Stimulated activated CD8-positive, alpha-beta memory T cell treated with anti-CD3 and anti-CD28 coated beads, Interleukin-7, amount 100 ng/mL, for 1 hour (primary cell): Measurements from ENCODE around the gene CCDC149.

ENCODE experiments used
- DNase-seq, 2 donors: peaks; one replicate each; pipeline ENCODE4 v3.0.0-alpha.2; 2020; ENCODE audit warnings: low read depth in 2 of 2

Gene CCDC149

DNA sequence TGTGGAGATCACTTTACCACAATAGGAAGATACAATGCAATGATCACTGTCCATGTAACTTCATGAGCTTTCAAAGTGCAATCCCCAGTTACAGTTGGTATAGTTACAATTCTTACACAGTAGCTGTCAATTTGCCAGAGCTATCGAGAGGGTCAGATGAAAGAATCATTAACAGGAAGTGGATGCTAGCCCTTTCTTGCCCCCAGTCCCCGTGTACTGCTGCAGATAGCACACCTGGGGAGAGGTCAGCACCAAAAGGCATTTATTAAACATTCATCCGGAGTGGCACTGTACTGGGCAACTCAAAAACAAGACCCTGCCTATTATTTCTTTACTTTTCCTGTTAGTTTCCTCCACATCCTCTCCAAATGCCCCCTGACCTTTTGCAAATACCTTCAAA, 69.7 kb downstream of the CCDC149 start:
- DNase-seq, result no peak

DNA sequence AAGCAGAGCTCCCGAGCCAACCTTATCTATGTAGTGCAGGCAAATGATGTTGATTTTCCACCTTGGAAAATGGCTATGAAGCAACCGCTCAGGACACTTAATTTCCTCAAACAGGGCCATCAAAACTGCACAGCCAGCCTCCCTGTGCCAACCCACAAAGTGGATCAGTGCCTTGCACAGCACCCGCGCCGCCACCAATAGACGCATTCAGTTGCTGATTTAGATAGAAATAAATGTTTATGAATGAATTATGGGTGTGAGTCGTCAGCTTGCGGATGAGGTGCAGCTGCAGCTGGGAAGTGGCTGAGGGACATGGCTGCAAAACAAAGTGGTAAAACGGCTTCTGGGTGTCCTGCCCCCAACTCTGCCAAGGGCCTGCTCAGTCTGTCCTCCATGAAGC, 70.5 kb downstream of the CCDC149 start:
- no peak for DNase-seq

DNA sequence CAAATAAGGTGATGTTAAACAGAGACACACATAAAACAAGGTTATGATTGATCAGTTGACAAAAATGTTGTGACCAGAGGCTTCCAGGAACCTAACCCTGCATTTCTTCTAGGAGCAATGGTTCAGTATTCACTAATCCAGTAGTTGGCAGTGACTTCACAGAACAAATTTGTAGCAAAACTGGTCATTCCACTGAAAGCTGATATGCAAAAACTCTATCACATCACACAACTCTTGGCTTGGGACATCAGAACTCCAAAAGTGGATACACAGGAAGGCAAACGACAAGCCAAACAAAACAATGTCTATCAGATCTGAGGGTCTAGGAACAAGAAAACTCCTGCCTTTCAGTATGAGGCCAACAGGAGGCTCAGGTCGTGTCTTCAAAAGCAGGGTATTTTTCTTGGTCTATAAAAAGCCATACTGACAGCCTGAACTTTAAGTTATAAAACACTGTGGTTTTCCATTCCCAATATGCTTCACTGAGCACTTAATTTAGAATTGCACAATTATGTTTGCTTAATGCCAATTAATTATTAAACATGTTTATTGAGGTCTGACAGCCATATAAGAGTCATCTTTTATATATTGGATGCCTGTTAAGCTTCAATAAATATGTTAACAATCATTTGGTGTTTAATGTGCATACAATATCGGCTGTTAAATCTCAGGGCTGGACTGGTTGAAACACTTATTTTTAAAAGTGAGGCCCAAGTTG, 71.9 kb downstream of the CCDC149 start:
- DNase-seq, result no peak

GRCh38 chr4:24840362-24840761, 72.5 kb downstream of the CCDC149 start:
- DNase-seq, result no peak

GRCh38 chr4:24837781-24838180, 75.1 kb downstream of the CCDC149 start:
- no peak for DNase-seq

DNA sequence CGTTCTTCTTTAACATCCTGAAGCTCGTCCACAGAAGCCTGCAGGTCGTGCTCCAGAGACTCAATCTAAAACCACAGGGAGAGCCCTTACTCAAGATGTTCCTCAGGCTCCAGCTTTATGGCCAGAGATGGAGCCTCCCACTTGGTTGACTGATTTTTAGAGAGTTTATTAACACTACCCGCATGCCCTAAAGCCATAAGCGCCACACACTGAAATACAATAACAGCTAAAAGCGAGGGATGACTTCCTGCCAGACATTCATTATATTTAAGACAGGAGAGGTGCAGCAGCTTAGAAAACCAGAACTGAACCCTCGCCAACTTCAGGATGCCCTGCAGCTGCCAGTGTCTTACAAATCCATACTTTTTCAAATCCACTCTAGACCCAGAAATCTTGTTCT, 75.5 kb downstream of the CCDC149 start:
- DNase-seq, result no peak

DNA sequence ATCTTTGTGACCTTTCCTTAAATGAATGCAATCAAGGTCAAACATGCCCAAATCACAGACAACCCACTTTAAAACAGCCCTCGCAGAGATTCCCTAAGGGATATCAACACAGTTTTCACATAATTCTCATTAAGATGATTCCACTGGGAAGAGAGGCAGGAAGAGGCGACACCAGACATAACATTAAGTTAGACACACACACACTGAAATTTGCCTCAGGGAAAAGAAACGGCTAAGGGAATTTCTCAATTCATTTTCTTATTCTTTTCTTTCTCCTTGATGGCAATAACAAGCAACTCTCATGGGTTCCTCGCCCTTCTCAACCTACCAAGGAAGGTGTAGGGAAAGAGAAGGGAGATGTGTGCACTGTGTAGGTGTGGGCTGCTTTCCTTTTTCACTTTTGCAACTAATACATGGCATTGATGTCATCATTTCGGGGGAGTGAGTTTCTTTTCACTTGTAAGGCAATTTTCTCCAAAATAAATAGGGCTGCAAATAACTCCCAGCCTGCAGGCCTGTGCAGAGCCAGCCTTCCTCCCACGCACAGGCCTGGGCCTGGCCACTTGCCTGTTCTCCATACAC, 76.1 kb downstream of the CCDC149 start:
- DNase-seq, result no peak

DNA sequence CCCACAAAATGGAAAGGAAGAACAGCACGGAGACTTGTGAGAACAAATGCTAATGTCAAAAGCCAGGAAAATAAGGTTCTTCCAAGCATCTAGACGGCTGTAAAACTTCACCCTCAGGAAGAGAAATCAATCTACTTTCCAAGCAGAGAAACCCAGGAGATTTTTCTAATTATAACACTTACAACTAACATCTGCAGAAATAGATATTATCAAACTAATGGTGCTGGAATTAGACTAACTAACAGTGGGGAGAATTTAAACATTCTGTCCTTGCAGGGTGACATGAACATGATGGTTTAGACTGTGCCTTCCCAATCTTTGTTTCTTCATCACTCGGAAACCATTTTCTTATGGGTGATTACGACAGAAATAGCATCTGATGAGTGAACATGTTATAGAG, 77.1 kb downstream of the CCDC149 start:
- no peak for DNase-seq

DNA sequence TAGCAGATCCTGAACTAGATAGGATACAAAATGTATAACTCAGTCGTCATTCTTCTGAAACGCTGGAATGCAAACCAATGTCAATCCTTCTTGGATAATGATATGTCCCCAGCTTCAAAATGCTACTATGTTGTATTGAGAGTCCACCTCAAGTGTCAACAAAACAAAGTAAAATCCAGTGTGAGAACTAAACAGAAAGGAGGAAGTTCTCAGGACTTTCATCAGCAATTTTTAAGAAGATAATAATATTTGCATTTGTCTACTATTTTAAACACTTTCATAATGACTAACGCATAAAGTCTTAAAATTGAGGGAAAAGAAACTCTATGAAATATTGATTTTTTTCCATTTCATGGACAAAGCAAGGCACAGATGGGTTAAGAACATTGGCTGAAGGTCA, 81.2 kb downstream of the CCDC149 start:
- DNase-seq, result no peak

- no peak for DNase-seq
Measured at GRCh38 chr4:24824720-24825119, 88.1 kb downstream of the CCDC149 start.

- DNase-seq, result no peak
Measured at GRCh38 chr4:24820541-24820940, 92.3 kb downstream of the CCDC149 start.

GRCh38 chr4:24816797-24817196, 96.0 kb downstream of the CCDC149 start:
- no peak for DNase-seq

- DNase-seq, result no peak
Measured at GRCh38 chr4:24813732-24814131, 99.1 kb downstream of the CCDC149 start.

DNA sequence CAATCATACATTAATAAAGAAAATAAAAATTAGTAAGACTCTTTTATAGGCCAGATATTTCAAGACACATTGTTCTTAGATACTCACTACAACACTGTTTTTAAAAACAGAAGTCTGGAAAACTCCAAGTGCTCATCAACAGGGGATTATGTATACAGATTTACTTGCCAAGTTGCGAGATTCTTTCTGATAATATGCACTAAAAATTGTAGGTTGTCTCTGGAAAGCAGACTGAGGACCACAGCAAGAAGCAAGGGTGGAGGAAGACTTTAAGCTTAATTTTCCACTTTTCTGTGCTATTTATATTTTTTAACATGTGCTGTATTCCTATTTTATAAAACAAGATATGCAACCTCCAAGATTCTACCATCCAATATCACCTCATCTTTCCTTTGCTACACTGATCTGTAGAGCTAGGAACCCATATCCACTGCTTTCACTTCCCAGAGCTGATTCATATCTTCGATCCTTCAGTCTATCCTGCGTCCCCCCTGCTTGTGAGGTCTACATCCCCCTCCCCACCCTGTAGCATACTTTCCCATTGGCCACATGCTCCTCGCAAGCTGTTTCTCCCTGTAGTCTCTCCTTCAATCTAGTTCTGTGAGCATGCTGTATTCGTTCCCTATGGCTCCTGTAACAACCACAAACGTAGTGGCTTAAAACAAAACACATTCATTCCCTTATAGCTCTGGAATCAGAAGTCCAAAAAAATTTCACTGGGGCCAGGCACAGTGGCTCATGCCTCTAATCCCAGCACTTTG, 101.8 kb downstream of the CCDC149 start:
- DNase-seq, result no peak

- no peak for DNase-seq
Measured at GRCh38 chr4:24809815-24810405, 102.9 kb downstream of the CCDC149 start.

- no peak for DNase-seq
Measured at GRCh38 chr4:24809376-24809775, 103.5 kb downstream of the CCDC149 start.

- no peak for DNase-seq
Measured at GRCh38 chr4:24808955-24809354, 103.9 kb downstream of the CCDC149 start.

DNA sequence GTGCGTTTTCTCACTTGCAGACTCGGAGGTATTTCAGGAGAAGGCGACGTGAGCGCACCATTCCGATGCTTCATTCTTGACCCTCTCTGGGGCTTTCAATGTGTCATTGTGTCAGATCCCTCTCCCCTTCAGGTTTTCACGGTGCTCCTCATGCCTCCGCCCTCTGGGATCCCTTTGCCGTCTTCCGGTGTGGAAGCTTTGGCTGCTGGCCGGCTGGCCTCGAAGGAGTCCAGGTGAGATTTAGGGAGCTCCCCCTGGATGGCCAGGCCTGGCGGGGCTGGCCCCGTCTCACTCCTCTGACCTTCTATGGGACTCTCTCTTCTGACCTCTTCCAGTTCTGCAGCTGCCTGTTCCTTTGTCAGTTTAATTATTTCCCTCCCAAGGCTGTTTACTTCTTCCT, 104.6 kb downstream of the CCDC149 start:
- DNase-seq, result no peak

DNA sequence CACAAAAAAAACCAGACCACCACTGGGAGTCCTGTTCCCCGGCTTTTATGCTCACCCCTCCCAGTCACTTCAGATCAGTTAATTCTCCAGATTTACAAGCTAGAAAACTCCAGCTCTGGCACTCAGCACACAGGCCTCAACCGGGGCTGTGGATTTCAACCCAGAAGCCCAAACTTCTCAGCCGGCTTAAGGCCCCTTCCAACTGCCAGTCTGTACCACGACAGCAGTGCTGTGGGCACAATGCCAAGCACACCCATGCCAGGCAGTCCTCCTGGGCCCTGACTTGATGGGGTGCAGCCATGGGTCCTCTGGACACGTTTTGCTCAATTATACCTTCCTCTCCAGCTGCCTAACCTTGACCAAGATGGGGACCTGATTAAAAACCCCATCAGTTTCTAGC, 105.2 kb downstream of the CCDC149 start:
- no peak for DNase-seq

GRCh38 chr4:24806206-24806990, 106.4 kb downstream of the CCDC149 start:
- no peak for DNase-seq

- DNase-seq, result no peak
Measured at GRCh38 chr4:24805566-24805965, 107.3 kb downstream of the CCDC149 start.

DNA sequence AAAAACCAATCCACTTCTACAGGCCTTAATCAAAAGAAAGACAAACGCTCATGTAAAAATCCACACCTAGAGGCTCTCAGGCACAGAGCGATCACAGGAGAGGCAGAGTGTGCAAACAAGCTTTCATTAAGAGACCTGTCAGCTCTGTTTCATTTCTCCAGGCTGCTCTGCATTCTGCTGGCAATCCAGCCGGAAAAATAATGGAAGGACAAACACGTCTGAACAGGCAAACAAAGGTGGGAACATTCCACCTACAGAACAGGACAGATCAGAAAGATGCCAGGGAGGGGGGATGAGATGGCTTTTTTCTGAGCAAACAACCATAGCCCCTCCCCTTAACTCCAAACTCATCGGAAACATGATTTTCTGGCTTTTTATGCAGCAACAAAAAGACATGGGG, 107.8 kb downstream of the CCDC149 start:
- DNase-seq, result no peak
